ENCODE data around the gene ZRANB1.

The ZRANB1 gene

DNA sequence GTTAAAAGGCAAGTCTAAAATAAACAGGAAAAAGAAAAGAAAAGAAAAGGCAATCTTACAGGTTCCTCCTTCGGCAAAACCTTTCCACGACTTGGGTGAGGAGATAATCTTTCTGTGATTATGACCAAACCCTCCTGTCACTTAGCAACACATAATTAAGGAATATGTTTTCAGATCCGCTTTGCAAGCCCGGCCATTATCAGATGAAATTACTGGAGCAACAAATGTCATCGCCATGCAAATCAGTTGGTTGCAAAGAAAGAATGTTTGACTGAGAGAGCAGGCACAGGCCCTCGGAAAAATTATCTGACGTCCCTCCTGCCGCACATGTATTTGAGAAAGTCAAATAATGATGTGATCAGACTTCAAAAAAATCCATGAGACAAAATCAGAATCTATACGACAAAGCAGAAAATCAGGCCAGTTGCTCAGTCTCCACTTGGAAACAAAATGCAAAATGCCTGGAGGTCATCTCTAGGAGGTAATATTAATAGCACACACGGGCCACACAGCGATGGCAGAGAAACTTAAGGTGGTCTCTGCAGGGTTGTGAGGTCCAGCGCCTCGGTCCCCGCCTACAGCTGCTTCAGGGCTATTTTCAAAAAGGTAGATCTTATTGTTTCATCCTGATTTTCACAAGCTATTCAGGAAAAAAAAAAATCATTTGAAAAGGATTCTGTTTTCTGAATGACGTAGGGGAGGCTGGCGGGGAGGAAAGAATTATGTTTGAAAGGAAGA lies 82.7 kb downstream of the ZRANB1 start:
- no peak overlapping the region for H3K4me3 ChIP-seq (ENCODE audit: low read depth, low read length)
- DNase-seq (ENCODE audit: low read depth): no peak
- TF ChIP-seq, protein P1, sequence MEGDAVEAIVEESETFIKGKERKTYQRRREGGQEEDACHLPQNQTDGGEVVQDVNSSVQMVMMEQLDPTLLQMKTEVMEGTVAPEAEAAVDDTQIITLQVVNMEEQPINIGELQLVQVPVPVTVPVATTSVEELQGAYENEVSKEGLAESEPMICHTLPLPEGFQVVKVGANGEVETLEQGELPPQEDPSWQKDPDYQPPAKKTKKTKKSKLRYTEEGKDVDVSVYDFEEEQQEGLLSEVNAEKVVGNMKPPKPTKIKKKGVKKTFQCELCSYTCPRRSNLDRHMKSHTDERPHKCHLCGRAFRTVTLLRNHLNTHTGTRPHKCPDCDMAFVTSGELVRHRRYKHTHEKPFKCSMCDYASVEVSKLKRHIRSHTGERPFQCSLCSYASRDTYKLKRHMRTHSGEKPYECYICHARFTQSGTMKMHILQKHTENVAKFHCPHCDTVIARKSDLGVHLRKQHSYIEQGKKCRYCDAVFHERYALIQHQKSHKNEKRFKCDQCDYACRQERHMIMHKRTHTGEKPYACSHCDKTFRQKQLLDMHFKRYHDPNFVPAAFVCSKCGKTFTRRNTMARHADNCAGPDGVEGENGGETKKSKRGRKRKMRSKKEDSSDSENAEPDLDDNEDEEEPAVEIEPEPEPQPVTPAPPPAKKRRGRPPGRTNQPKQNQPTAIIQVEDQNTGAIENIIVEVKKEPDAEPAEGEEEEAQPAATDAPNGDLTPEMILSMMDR (conservative IDR thresholded peaks at IDR 0.05; ENCODE audit: low read depth, low read length): no peak

DNA sequence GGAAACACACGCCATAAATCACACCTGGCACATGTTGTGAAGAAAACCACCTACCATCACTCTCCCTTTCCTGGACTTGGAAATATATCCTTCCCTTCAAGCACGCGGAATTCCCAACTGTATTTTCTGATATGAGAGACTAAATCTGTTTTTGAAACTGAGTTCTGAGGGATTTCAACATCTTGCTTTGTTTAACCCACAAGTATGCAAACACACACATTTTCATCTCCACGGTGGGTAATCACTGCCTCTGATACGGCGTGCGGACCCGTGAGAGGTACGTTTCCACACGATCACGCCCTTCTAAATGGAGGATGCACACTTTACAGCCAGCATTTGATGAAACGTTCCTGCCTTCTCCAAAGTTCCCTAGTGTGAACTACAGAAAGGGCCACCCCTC lies 83.4 kb downstream of the ZRANB1 start:
- no peak overlapping the region for H3K4me3 ChIP-seq (ENCODE audit: low read depth, low read length)
- DNase-seq (ENCODE audit: low read depth): peak; percentile 70
- TF ChIP-seq, protein P1 (conservative IDR thresholded peaks at IDR 0.05; ENCODE audit: low read depth, low read length): no peak

DNA sequence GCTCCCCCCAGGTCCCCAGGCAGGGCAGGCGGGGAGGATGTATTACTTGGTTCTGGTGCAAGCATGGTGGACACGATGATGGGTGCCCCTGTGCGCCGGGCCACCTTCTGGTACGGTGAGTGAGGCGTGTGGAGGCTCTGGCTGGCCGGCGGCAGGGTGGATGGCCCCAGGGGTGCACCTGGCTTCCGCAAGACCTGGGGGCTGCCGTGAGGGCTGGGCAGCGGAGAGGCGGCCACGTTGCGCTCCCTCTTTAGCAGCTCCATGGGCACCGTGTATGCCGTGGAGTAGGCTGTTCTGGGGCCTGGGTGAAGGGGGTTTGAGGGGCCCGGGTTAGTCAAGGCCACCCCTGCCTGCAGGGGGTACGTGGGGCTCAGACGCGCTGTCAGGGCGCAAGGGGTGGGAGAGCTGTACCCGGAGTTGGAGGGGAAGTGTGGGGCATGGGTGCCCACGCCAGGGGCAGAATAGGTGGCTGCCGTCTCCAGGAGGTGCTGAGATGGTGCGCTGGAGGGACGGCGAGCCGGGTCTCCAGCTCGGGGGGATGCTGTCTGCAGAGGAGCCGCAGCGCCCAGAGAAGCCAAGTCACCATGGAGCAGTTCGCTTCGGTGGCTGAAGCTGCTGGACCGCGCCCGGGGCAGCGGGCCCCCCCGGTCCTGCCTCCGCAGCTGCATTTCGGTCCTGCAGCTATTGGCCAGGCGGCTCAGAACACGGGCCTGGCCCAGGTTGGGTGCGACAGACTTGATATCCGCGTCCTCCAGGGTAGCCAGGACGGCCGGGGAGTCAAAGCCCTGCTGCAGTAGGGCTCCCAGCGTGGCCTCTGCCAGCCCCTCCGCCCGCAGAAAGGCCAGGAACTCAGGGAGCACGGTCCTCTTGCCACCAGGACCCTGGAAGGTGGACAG lies 84.4 kb downstream of the ZRANB1 start:
- no peak overlapping the region for H3K4me3 ChIP-seq (ENCODE audit: low read depth, low read length)
- TF ChIP-seq, protein P1 (conservative IDR thresholded peaks at IDR 0.05; ENCODE audit: low read depth, low read length): no peak
- no peak for DNase-seq (ENCODE audit: low read depth)

DNA sequence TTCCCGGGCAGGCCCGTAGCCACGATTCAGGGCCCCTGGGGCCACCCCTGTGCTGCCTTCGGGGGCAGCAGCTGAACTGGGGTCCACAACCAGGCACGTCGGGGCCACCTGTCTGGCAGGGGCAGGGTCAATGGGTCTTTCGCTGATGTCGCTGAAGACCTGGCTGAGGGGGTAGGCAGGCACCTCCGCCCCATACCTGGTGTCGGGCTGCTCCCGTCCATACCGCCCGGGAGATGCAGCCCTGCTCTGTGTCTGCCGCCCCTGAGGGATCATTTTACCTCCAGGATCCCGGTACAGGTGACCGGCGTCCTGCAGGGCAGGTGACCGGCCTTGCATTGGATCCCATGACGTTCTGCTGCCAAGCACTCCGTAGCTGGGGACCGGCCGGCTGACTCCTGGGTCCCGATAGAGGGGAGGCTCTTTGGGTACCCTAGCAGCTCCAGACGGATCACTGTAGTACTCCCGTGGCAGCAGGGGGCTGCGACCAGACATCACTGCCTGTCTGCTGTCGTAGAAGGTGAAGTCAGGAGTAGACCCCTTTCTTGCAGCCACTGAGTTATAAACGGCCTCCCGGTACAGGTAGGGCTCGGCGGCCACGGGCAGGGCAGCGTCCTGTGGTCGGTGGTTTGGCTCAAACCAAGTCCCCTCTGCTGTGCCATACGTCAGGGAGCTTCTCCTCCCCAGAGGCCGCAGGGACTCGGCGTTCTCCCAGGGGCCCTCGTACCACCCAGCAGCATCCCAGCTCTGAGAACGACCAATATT lies 85.2 kb downstream of the ZRANB1 start:
- DNase-seq (ENCODE audit: low read depth): no peak
- TF ChIP-seq, protein P1 (conservative IDR thresholded peaks at IDR 0.05; ENCODE audit: low read depth, low read length): no peak

DNA sequence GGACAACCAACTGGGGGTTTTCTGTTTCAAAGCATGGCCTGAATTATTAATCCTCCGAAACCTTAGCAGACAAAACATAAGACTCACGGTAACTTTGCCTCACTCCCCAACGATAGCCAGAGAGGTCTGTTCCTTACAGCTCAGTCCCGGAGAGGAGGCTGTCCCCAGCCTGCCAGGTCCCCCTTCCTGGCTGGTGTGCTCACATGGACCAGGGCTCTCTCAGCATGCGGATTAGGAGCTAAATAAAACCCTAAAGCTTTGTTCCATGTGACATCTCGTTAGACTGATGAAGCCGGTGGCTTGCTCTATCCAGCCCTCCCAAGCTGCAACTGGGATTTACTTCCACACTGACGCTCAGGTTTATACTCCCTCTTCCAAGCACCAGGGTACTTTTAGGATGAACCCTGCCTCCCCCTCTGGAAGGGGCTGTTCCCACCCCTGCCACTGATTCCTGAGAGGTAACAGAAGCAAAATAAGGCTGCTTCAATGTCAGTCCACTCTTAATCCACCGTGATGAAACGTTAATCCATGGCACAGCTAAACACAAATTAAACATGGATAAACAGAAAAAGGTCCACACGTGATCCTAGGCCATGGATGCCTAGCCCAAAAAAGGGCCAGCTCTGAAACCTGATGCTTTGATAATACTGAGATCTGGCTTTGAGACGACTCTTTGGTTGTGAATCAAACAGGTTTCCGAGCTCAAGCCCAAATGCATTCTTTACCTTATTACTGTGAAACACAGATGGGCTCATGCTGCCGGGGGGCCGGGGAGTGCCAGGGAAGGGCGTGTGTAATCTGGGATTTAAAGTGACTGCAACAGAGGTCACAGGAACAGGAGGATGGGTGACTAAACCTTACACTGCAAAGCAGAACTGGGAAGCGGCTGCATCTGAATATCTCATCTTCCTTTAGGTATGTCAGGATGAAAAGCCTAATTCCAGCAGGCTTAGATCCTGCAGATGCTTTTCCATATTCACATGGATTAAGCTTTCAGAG lies 86.2 kb downstream of the ZRANB1 start:
- H3K4me3 ChIP-seq (ENCODE audit: low read depth, low read length): no peak overlapping the region
- no peak for DNase-seq (ENCODE audit: low read depth)
- TF ChIP-seq, protein P1 (conservative IDR thresholded peaks at IDR 0.05; ENCODE audit: low read depth, low read length): no peak

More for the DNA sequence above, 85.2 kb downstream of the ZRANB1 start:
- no peak overlapping the region for H3K4me3 ChIP-seq (ENCODE audit: low read depth, low read length)
